Transverse colon (tissue), 4 donors: ENCODE measurements around the gene ACP2. TPM values are rescaled to one million over a fixed set of nuclear protein-coding genes. Genes with fewer than 3 reads are reported as not detected.

ENCODE experiments used
- DNase-seq: peaks from one replicate; pipeline ENCODE4 v3.0.0-alpha.2; 2019
- H3K27ac ChIP-seq, 4 donors: fragments of 200-600 bp; sonication (generic); 2 replicates each; pipeline ENCODE4 v1.5.1; 2016 to 2018; ENCODE audit warnings: inconsistent platforms in 4 of 4
- H3K27me3 ChIP-seq: fragments of 200-600 bp; sonication (generic); 2 replicates; pipeline ENCODE4 v1.5.1; 2017; ENCODE audit warnings: inconsistent platforms
- H3K36me3 ChIP-seq, 4 donors: fragments of 200-600 bp; sonication (generic); 2 replicates each; pipeline ENCODE4 v1.5.1; 2017 to 2019; ENCODE audit warnings: inconsistent platforms in 4 of 4
- H3K4me1 ChIP-seq, 4 donors: fragments of 200-600 bp; sonication (generic); 2 replicates each; pipeline ENCODE4 v1.5.1; 2017 to 2020; ENCODE audit warnings: inconsistent platforms in 4 of 4
- H3K4me3 ChIP-seq, 4 donors: fragments of 200-600 bp; sonication (generic); 1 replicate in 1 of 4; 2 replicates in 3 of 4; pipeline versions ENCODE4 v1.5.1 to v1.6.1; 2017 to 2019; ENCODE audit warnings: inconsistent platforms in 4 of 4
- H3K9me3 ChIP-seq, 2 donors: fragments of 200-600 bp; sonication (generic); 2 replicates each; pipeline ENCODE4 v1.5.1; 2017 to 2019; ENCODE audit warnings: inconsistent platforms in 2 of 2
- CTCF ChIP-seq, 5 experiments: fragments of 200-600 bp in 3 of 5; fragments of 450-650 bp in 2 of 5; sonication (generic) in 3 of 5; IDR thresholded peaks; 1 replicate in 2 of 5; 2 replicates in 3 of 5; pipeline ENCODE4 v1.5.1; 2016 to 2017; ENCODE audit warnings: antibody characterized with exemption in 5 of 5, inconsistent platforms in 3 of 5, mild to moderate bottlenecking in 2 of 5, moderate library complexity in 1 of 5
- EP300 ChIP-seq: sonication (generic); formaldehyde crosslinking; IDR thresholded peaks from one replicate; pipeline ENCODE4 v1.6.1; 2017; ENCODE audit warnings: antibody characterized with exemption, low read depth
- POLR2A ChIP-seq: fragments of 450-650 bp; IDR thresholded peaks from one replicate; pipeline ENCODE4 v1.6.1; 2016; ENCODE audit warnings: antibody characterized with exemption, mild to moderate bottlenecking, moderate library complexity
- POLR2AphosphoS5 ChIP-seq, 3 donors: sonication (generic); formaldehyde crosslinking; IDR thresholded peaks; one replicate each; pipeline ENCODE4 v1.6.1; 2016; ENCODE audit warnings: antibody characterized with exemption in 3 of 3
- WGBS, 2 donors: methylation state at CpG; one replicate each; pipeline ENCODE4 v1.1.5; 2018; ENCODE audit warnings: low coverage in 1 of 2; 5-methylcytosine and 5-hydroxymethylcytosine counted together
- in situ Hi-C, 4 donors: fragments of 200-750 bp; cut with MboI; loops; one replicate each; pipeline versions ENCODE4 v1.15.0 to v1.15.1; 2017; ENCODE audit warnings: low sequenced_read_pairs in 3 of 4, low pct_ligation_motif_present in 1 of 4, low pct_unique_long_range_greater_than_20kb in 1 of 4
- intact Hi-C: fragments of 100-400 bp; cut with DNase I; formaldehyde crosslinking; loops from one replicate; pipeline ENCODE4 v1.15.1; 2023; ENCODE audit warnings: low total_unique reads
- total RNA-seq, 4 donors: library from RNA; depleted of rRNA; stranded (reverse); fragments of >200 nt; gene quantifications; one replicate each; pipeline ENCODE4 v1.1.0, GENCODE V29; 2016

Gene ACP2
- 100 to 1,000 TPM in 1 of 4 donors, 10 to 100 TPM in 3; 66.3 to 120 (median 88.9) TPM for total RNA-seq

GRCh38 chr11:47248664-47249377, at the start of gene ACP2:
Gene ACP2 (minus strand): TSS chr11:47248814. CDS start chr11:47248789, 25 bp downstream.
- Histone ChIP-seq H3K27me3 (no peaks in the 10 kb centered on the region), H3K4me3 (peak within 1 kb of the TSS; percentile 56 to 85 (median 70)), H3K27ac (peak within 1 kb of the TSS; percentile 85 to 88 (median 86)), H3K9me3 (no peaks in the 10 kb centered on the region), H3K36me3 (peaks cover 0 to 13% (median 6%) of the 10 kb centered on the region in 4 donors), H3K4me1 (peaks cover 18 to 32% (median 21%) of the 10 kb centered on the region in 4 donors)
- 0 to 1% methylated on average over 1 to 36 of the region's 45 CpGs for WGBS, 2 donors
- intact Hi-C loops = no loop called here
- in situ Hi-C loops = no loop called here
- peak; percentile 91 for DNase-seq
- no peak for TF ChIP-seq EP300
- peak in 2 of 5 experiments; percentile 11 to 44 for TF ChIP-seq CTCF (IDR thresholded peaks at IDR 0.05)
- peak; percentile 72 for TF ChIP-seq POLR2A
- peak; percentile 62 to 78 (median 73) for TF ChIP-seq POLR2AphosphoS5 (IDR thresholded peaks at IDR 0.05)

- intact Hi-C loops = no loop called here
Observed at GRCh38 chr11:47296045-47296444, 47.4 kb upstream of the ACP2 start.

GRCh38 chr11:47295385-47295784, 46.8 kb upstream of the ACP2 start:
- no peak overlapping the region for H3K4me3 ChIP-seq
- WGBS, 2 donors = 90 to 91% methylated on average over 2 to 5 of the region's 5 CpGs
- H3K36me3 ChIP-seq = peaks cover 0 to 95% (median 45%) of the 10 kb centered on the region in 4 donors
- no peak overlapping the region for H3K27ac ChIP-seq
- TF ChIP-seq EP300 = no peak
- TF ChIP-seq POLR2A = no peak
- no peak for TF ChIP-seq POLR2AphosphoS5 (IDR thresholded peaks at IDR 0.05)
- no peak for TF ChIP-seq CTCF (IDR thresholded peaks at IDR 0.05)
- no peaks in the 10 kb centered on the region for H3K27me3 ChIP-seq
- no peak for DNase-seq
- H3K4me1 ChIP-seq = no peaks in the 10 kb centered on the region
- in situ Hi-C loops = loop anchor here in 1 of 4 donors (25.0 kb wide), 1 partner anchor 442 kb away; no protein-coding TSS in a partner anchor
- intact Hi-C loops = no loop called here
- peaks cover 12% of the 10 kb centered on the region in 2 donors for H3K9me3 ChIP-seq

More at GRCh38 chr11:47296045-47296444, 47.4 kb upstream of the ACP2 start:
- H3K27ac ChIP-seq = no peak overlapping the region
- TF ChIP-seq POLR2AphosphoS5 (IDR thresholded peaks at IDR 0.05) (no peak), EP300 (no peak), POLR2A (no peak), CTCF (IDR thresholded peaks at IDR 0.05) (no peak)
- no peak for DNase-seq
- 88 to 100% methylated on average over 4 of the region's 4 CpGs for WGBS, 2 donors
- no peak overlapping the region for H3K4me3 ChIP-seq
- H3K9me3 ChIP-seq = peaks cover 12% of the 10 kb centered on the region in 2 donors
- in situ Hi-C loops = loop anchor here in 1 of 4 donors (25.0 kb wide), 1 partner anchor 441 kb away; no protein-coding TSS in a partner anchor
- peaks cover 0 to 95% (median 44%) of the 10 kb centered on the region in 4 donors for H3K36me3 ChIP-seq
- no peaks in the 10 kb centered on the region for H3K27me3 ChIP-seq
- no peaks in the 10 kb centered on the region for H3K4me1 ChIP-seq

GRCh38 chr11:47289856-47290255, 41.2 kb upstream of the ACP2 start:
- H3K36me3 ChIP-seq = peaks cover 0 to 88% (median 43%) of the 10 kb centered on the region in 4 donors
- no peaks in the 10 kb centered on the region for H3K27me3 ChIP-seq
- H3K27ac ChIP-seq = no peak overlapping the region
- H3K4me1 ChIP-seq = no peaks in the 10 kb centered on the region
- WGBS, 2 donors = 95% methylated on average over 15 of the region's 15 CpGs; no CpG with 5 or more reads in 1 of the 2 donors
- H3K4me3 ChIP-seq = no peak overlapping the region
- TF ChIP-seq POLR2A (no peak), POLR2AphosphoS5 (IDR thresholded peaks at IDR 0.05) (no peak), EP300 (no peak), CTCF (IDR thresholded peaks at IDR 0.05) (no peak)
- no peaks in the 10 kb centered on the region for H3K9me3 ChIP-seq
- intact Hi-C loops = no loop called here
- no peak for DNase-seq
- in situ Hi-C loops = loop anchor here in 1 of 4 donors (25.0 kb wide), 1 partner anchor 447 kb away; no protein-coding TSS in a partner anchor
